ENCODE measurements around the gene SCN4B. TPM values are rescaled to one million over a fixed set of nuclear protein-coding genes. Genes with fewer than 3 reads are reported as not detected.

The SCN4B gene
- total RNA-seq, 1 donor from 2014 or later = 5.7 TPM

DNA sequence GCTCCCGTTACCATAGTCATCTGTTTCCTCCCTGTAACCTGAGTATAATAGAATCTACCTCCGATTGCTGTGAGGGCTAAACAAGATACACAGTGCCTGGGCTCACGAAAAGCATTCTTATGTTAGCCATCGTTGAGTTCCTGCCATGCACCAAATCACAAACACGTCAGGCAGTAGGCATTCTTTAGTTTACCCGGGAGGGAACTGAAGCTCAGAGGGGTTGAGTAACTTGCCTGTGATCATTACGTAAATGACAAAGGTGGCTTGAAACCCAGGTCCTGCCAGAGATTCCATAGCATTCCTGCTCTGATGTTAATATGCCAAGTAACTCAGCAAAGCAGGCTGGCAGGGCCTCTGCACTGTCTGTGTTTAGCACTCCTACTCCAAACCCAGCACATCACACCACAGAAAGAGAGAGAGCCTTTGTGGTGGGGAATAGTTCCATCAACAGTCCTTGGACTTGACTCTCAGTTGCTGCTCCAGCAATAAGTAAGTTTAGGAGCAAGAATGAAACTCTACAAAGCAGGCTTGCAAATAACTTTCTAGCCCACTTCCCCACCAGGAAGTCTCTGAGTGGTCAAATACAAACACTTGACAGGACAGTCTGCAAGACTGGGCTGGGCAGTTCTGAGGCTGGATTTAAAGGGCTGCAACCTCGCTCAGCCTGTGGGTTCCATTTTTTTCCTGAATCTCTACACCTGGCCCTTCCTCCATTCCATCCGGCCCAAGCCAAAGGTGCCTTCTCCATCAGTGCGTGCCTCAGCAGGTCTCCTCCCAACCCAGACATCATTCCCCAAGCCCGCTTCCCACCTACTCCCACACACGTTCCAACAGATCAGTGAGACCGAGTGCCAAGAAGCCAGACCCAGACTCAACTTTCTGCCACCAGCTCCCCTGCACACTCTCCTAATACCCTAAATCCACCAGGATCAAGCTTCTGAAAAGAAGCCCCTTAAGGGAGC is 22.7 kb upstream of the SCN4B start:
- DNase-seq (ENCODE audit: low spot score in 2 of 2) (peak in 1 of 2 donors; percentile 10), FAIRE-seq (no peak)

DNA sequence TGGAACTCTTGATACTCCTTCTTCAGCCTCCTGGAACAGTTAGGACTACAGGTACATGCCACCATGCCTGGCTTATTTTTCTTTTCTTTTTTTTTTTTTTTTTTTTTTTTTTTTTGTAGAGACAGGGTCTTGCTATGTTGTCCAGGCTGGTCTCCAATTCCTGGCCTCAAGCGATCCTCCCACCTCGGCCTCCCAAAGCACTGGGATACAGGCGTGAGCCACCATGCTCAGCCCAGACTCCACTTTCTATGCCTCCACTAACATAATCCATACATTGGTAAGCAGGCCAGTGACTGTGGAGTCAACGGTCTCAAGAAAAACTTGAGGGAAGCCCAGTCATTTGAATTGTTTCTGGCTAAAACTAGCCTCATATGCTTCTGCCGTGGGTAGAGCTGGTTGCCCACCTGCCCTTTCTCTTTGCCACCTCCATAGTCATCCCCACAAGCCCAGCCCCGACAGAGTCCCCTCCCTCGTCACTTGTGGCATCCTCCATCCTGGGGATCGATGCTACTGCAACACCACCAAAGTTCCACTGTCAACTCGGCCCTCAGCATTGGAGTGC is 21.5 kb upstream of the SCN4B start:
- no peak for FAIRE-seq
- no peak for DNase-seq (ENCODE audit: low spot score in 2 of 2)

DNA sequence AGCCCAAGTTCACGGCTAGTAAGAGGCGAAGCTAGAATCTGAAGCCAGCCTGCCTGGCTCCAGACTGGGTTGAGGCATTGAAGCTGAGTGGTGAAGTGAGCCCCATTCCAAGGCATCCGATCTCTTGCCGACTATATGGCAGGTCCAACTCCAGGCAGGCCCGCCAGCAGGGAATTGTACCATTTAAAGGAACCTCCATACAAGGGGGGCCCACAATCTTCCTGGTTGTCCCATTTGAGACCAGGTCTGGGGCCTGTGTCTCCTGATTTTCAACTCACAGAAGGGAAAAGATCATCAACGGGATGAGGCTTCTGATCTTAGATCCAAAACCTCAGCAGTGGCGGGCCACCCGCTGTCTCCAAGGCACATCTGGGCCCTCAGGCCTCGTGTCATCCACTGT is 19.7 kb upstream of the SCN4B start:
- DNase-seq (ENCODE audit: low spot score in 2 of 2) = no peak
- FAIRE-seq = no peak

DNA sequence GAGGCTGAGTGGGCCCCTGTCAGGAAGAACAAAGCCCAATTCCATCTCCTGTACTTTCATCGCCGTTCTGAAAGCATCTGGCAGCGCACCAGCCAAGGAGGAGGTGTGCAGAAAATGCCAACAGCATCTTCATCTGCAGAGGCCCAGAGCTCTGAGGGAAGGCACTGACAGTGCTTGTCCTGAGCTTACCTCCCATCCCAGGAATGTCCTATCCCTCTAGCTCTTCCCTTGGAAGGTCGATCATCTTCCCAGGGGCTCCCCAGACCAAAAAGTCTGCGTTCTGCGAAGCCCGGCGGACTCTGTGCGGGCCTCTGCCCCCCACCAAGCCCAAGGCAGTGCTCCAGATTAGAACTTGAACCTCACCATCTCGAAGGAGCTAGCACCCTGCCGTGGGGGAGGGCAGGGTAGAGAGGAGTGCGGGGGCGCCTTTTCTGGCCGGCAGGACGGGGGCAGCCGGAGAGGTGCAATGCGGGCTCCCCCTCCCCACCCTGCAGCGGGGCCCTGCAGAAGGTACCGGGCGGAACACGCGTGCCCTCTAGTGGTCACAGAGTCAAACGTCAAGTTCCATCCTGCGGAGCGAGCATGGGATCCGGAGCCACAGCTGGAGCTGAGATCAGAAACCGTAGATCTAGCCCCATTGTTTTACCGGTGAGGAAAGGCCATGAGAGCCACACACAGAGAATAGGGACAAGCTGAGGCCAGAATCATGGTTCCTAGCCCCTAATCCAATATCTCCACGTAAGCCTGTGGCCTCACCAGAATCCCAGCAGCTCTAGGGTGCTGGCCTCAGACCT is 18.8 kb upstream of the SCN4B start:
- FAIRE-seq (no peak), DNase-seq (ENCODE audit: low spot score in 2 of 2) (peak; percentile 74 to 89)

DNA sequence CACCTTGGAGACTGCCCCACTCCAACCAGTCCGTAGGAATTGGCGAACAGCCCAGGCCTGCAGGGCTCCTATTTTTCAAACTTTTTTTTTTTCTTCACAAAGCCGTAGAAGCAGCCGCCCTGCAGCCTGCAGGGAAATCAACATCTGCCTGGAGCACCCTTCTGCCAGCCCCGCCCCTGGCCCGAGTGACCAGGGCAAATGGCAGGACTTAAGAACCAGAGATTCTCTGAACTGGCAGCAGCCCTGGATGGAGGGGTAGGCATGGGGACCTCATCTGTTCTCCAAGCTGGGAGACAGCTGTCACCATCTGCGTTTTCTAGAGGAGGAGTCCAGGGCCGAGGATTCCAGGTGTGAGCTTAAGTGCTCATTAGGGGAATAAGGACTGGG is 18.3 kb upstream of the SCN4B start:
- no peak for DNase-seq (ENCODE audit: low spot score in 2 of 2)
- FAIRE-seq = no peak

- DNase-seq (ENCODE audit: low spot score in 2 of 2) = no peak
- no peak for FAIRE-seq
Observed at GRCh38 chr11:118170231-118170630, 17.6 kb upstream of the SCN4B start.

DNA sequence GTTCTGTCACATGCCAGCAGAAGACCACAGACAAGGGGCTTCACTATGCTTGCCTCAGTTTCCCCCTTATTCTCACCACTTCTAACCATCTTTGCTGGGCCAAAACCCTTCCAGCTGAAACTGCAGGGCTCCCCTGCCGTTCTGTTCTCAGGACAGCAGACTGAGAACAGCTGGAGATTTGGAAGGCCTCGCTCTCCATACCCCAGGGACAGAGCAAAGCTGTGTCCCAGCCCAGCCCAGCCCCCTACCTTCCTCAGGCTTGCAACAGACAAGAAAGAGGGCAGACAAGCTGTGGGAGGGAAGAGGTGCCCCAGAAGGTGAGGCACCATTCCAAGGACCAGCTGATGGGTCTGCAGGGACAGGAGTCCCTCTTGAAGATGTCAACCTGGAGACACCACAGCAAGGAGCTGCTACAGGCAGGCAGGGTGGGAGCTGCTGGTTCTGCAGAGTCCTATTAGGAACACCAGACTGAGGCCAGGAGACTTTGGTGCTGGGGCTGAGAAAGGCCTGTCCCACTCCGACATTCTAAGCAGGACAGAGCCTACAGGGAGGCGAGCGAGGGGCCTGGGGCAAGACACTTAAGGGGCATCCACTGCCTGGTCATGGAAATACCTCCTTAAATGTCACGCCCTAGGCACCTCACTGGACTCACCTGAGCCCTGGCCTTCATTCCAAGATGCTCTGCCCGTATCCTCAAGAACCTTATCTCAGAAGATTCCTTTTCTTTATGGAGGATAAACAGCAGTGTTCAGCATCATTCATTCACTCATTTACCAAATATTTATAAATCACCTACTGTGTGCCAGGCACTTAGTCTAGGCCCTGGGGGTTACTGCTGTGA is 16.9 kb upstream of the SCN4B start:
- FAIRE-seq = no peak
- DNase-seq (ENCODE audit: low spot score in 2 of 2) = no peak

DNA sequence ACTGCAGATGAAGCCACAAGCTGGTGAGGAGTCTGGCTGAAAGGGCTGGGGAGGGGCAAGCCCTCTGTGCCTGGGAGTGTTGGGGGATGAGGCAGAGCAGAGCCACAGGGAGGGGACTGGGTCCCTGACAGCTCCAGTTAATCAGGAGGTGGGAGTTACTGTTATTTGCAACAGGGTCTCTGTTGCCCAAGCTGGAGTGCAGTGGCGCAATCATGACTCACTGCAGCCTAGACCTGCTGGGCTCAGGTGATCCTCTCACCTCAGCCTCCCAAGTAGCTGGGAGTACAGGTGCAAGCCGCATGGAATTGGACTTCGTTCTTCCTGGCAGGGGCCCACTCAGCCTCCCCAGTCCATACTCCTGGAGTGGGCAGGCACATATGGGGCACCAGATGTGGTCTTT is 16.1 kb upstream of the SCN4B start:
- FAIRE-seq = no peak
- DNase-seq (ENCODE audit: low spot score in 2 of 2) = no peak

DNA sequence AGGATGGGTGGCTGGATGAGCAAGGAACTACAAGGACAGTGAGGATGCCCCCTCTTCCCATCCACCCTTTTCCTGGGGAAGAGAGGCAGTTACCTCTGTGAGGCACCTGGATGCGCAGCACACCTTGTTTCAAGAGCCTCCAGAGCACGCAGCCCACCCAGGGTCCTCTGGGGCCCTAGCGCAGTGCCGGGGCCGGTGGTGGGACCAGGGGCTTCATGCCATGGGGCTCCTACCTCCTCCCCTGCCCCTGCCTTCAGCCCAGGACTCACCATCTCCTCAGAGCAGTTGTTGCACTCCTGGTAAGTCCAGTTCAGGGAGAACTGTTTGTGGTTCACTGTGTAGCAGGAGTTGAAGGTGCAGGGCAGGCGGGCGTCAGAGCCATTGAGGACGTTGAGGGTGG is 15.7 kb upstream of the SCN4B start:
- no peak for FAIRE-seq

DNA sequence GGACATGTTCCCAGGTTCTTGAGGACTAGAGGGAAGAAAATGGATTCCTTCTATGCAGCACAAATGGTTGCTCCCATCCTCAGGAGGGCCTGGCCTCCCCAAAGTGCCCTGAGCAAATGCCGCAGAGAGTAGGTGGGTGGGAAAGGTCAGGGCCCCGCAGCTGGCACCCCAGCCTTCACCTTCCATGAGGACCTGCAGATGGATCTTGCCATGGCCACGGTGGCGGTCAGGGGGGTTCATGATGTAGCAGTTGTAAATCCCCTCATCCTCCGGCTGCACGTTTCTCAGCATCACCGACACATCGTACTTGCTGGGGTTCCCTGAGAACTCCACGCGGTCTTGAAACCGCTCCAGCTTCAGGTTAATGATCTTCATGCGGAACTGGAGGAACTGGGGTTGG is 15.3 kb upstream of the SCN4B start:
- DNase-seq (ENCODE audit: low spot score in 2 of 2) (no peak), FAIRE-seq (no peak)

More for the DNA sequence above, 15.7 kb upstream of the SCN4B start:
- no peak for DNase-seq (ENCODE audit: low spot score in 2 of 2)

- no peak for DNase-seq (ENCODE audit: low spot score in 2 of 2)
- FAIRE-seq = no peak
Observed at GRCh38 chr11:118167253-118167652, 14.6 kb upstream of the SCN4B start.

DNA sequence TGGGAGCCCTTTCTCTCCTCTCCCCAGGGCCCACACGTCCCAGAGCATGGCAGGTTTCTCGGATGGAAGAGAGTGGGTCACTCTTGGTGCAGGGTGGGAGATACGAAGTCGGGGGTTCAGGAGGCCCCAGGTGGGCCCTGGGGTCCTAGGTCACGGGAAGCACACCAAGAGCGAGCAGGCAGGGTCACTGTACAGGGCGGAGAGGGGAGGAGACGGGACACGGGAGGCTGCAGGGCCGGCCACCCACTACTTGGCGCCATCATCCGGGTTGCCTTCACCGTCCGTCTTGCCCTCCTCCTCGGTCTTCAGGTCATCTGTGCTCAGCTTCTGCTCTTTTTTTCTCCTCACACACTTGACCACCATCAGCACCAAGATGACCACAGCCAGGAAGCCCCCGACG is 14.0 kb upstream of the SCN4B start:
- no peak for DNase-seq (ENCODE audit: low spot score in 2 of 2)
- FAIRE-seq = no peak

GRCh38 chr11:118164885-118165284 is 12.3 kb upstream of the SCN4B start:
- no peak for FAIRE-seq
- no peak for DNase-seq (ENCODE audit: low spot score in 2 of 2)

- no peak for DNase-seq (ENCODE audit: low spot score in 2 of 2)
- FAIRE-seq = no peak
Observed at GRCh38 chr11:118163494-118163893, 10.9 kb upstream of the SCN4B start.

DNA sequence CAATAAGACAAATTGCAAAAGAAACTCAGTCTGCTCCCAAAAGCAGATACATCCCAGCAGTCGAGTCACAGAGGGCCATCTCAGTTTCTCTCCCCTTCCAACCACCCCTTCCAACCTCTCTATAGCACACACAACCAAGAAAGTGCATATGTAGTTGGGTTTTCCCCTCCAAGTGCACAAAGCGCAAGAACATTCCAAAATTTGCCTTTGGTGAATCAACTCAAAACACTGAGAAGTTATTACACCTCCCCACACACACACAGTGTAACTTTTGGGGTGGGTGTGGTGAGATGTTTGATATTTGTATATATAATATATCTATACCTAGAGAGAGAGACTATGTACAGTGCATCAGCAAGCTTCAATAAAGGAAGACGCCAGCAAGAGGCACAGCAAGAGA is 10.2 kb upstream of the SCN4B start:
- FAIRE-seq = no peak
- DNase-seq (ENCODE audit: low spot score in 2 of 2) = no peak

DNA sequence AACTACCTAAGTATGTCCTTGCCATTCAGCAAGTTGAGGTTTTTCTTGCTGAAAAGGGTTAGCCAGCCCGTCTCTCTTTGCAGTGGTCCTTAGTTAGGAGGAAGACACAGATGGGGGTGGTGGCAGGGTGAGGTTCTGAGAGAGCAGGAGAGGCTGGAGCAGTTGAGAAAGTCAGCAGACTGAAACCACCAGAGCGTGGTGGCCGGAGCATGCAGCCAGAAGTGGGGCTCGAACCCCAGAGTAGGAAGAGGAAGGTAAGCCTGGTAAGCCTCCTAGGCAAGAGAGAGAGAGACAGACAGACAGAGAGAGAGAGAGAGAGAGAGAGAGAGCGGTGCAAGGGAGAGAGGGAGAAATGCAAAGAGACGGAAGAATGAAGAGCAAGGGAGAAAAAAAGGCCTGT is 9.2 kb upstream of the SCN4B start:
- DNase-seq (ENCODE audit: low spot score in 2 of 2) (no peak), FAIRE-seq (no peak)

DNA sequence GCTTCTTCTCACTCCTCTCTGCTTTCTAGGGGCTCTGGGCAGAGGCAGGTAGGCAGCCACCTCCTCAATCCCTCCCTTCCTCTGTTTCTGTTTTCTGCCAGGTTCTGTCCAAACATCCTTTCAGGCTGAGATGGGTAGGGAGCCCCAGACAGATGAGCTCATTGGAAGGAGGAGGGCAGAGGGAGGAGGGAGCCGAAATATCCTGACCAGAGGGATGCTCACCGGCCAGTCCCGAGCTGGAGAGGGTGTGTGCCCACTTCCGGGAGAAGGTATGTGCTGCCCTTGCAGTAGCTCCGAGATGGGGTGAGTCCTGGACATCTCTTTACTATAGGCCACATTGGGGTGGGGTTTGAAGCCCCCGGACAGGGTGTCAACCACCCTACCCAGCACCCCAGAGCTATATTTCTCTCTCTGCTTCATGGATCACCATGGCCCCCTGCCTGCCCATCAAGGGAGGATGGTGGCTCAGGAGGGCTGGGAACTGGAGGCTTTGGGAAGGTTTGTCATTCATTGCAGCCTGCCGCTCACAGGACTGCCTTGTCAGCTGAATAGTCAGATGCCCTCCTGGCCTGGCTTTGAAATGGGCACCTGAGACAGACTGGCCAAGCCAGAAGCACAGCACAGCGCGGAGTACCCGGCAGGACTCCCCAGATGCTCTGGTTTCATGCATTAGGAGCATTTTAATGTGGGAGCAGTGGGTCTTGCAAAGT is 4.7 kb upstream of the SCN4B start:
- DNase-seq (ENCODE audit: low spot score in 2 of 2) = no peak
- no peak for FAIRE-seq

DNA sequence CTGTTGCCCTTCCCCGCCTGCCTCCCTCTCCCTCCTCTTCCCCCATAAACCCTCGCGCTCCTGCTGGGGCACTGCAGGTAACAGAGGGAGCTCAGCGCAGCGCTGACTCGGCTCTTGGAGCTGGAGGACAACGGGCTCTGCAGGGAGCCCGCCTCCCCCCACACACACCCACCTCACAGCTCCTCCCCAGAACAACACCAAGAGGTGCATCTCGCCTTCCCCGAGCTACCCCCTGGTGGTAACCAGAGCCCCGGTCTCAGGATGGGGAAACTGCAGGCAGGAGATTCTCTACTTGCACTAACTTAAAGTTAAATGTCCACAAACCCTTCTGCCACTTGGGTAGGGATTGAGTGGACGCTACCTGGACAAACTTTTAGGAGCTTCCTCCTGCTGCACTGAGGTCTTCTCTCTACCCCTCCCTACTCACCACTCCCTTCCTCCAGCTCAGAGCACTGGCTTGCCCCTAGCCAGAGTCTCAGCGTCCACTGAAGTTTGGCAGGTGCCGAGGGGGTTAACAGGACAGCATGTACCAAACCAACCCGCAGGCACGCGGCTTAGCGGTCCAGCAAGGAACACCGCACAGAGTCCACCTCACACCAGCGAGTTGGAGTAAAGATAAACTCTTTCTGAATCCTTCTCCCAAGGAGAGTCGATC is 4.0 kb upstream of the SCN4B start:
- DNase-seq (ENCODE audit: low spot score in 2 of 2) (no peak), FAIRE-seq (no peak)

Measured in frontal cortex (tissue), 4 donors.